Astrocyte (in vitro differentiated cells and primary cell): ENCODE data around the gene KNDC1.

ENCODE experiments used
- CTCF ChIP-seq: IDR thresholded peaks from 2 replicates; pipeline ENCODE4 v1.5.1; 2011; ENCODE audit warnings: low read depth, mild to moderate bottlenecking, inconsistent platforms, low read length, moderate library complexity; ENCODE audit not compliant: insufficient read depth
- EZH2 ChIP-seq: IDR thresholded peaks from 2 replicates; pipeline ENCODE4 v1.6.1; 2012; ENCODE audit warnings: mild to moderate bottlenecking, low read length, inconsistent platforms; ENCODE audit not compliant: insufficient read depth

- no peak for TF ChIP-seq CTCF
- TF ChIP-seq EZH2: no peak
These were observed 29.4 kb upstream of the KNDC1 start for GRCh38 chr10:133130602-133131001.
